ENCODE results near the gene PCDHGA1.
A peak's percentile ranks its signal among the peaks of the same experiment; 100 is the strongest.

The PCDHGA1 gene

GRCh38 chr5:141523991-141524390, 193.7 kb downstream of the PCDHGA1 start:
- TF ChIP-seq CTCF (IDR thresholded peaks at IDR 0.05; ENCODE audit: insufficient read depth, low read length, poor library complexity, severe bottlenecking) (no peak), EZH2phosphoT487 (conservative IDR thresholded peaks at IDR 0.05; ENCODE audit: low read length) (no peak)
- no peaks in the 10 kb centered on the region for H4K20me1 ChIP-seq (ENCODE audit: low read depth, low read length)
- peaks cover 58% of the 10 kb centered on the region for H3K79me2 ChIP-seq (ENCODE audit: insufficient read depth, low read length)
- H2AFZ ChIP-seq (ENCODE audit: low read depth, low read length, severe bottlenecking): no peak overlapping the region
- peak overlapping the region; percentile 86 for H3K9ac ChIP-seq (ENCODE audit: low read length)
- peak overlapping the region; percentile 94 for H3K4me2 ChIP-seq (ENCODE audit: low read depth, low read length, poor library complexity, severe bottlenecking)
- H3K4me3 ChIP-seq (ENCODE audit: insufficient read depth, low read length, poor library complexity, severe bottlenecking): peak overlapping the region; percentile 6
- peaks cover 45% of the 10 kb centered on the region for H3K36me3 ChIP-seq (ENCODE audit: low read length)
- no peaks in the 10 kb centered on the region for H3K9me3 ChIP-seq (ENCODE audit: insufficient read depth, low read length)
- H3F3A ChIP-seq (ENCODE audit: insufficient read depth): peaks cover 60% of the 10 kb centered on the region
- peak overlapping the region; percentile 99 for H3K27ac ChIP-seq (ENCODE audit: low read depth, low read length)
- H3K27me3 ChIP-seq (ENCODE audit: low read length): no peaks in the 10 kb centered on the region
- no peaks in the 10 kb centered on the region for H3K9me2 ChIP-seq (replicated peaks; ENCODE audit: insufficient read depth, low read length)

GRCh38 chr5:141524604-141525597, 194.6 kb downstream of the PCDHGA1 start:
- peak overlapping the region; percentile 99 for H3K27ac ChIP-seq (ENCODE audit: low read depth, low read length)
- peaks cover 45% of the 10 kb centered on the region for H3K36me3 ChIP-seq (ENCODE audit: low read length)
- H2AFZ ChIP-seq (ENCODE audit: low read depth, low read length, severe bottlenecking): no peak overlapping the region
- H3K9me3 ChIP-seq (ENCODE audit: insufficient read depth, low read length): no peaks in the 10 kb centered on the region
- H3K27me3 ChIP-seq (ENCODE audit: low read length): no peaks in the 10 kb centered on the region
- H3K9me2 ChIP-seq (replicated peaks; ENCODE audit: insufficient read depth, low read length): no peaks in the 10 kb centered on the region
- H3K9ac ChIP-seq (ENCODE audit: low read length): peak overlapping the region; percentile 86
- peak overlapping the region; percentile 24 for H3K4me3 ChIP-seq (ENCODE audit: insufficient read depth, low read length, poor library complexity, severe bottlenecking)
- peak overlapping the region; percentile 94 for H3K4me2 ChIP-seq (ENCODE audit: low read depth, low read length, poor library complexity, severe bottlenecking)
- peaks cover 64% of the 10 kb centered on the region for H3K79me2 ChIP-seq (ENCODE audit: insufficient read depth, low read length)
- H4K20me1 ChIP-seq (ENCODE audit: low read depth, low read length): no peaks in the 10 kb centered on the region
- no peak for TF ChIP-seq EZH2phosphoT487 (conservative IDR thresholded peaks at IDR 0.05; ENCODE audit: low read length)
- TF ChIP-seq CTCF (IDR thresholded peaks at IDR 0.05; ENCODE audit: insufficient read depth, low read length, poor library complexity, severe bottlenecking): peak; percentile 100
- H3F3A ChIP-seq (ENCODE audit: insufficient read depth): peaks cover 58% of the 10 kb centered on the region

GRCh38 chr5:141525653-141526052, 195.3 kb downstream of the PCDHGA1 start:
- no peaks in the 10 kb centered on the region for H3K9me2 ChIP-seq (replicated peaks; ENCODE audit: insufficient read depth, low read length)
- no peaks in the 10 kb centered on the region for H3K9me3 ChIP-seq (ENCODE audit: insufficient read depth, low read length)
- no peak for TF ChIP-seq CTCF (IDR thresholded peaks at IDR 0.05; ENCODE audit: insufficient read depth, low read length, poor library complexity, severe bottlenecking)
- TF ChIP-seq EZH2phosphoT487 (conservative IDR thresholded peaks at IDR 0.05; ENCODE audit: low read length): no peak
- H3K4me3 ChIP-seq (ENCODE audit: insufficient read depth, low read length, poor library complexity, severe bottlenecking): peak overlapping the region; percentile 24
- H3K36me3 ChIP-seq (ENCODE audit: low read length): peaks cover 45% of the 10 kb centered on the region
- peak overlapping the region; percentile 86 for H3K9ac ChIP-seq (ENCODE audit: low read length)
- no peaks in the 10 kb centered on the region for H4K20me1 ChIP-seq (ENCODE audit: low read depth, low read length)
- peak overlapping the region; percentile 94 for H3K4me2 ChIP-seq (ENCODE audit: low read depth, low read length, poor library complexity, severe bottlenecking)
- no peak overlapping the region for H2AFZ ChIP-seq (ENCODE audit: low read depth, low read length, severe bottlenecking)
- H3F3A ChIP-seq (ENCODE audit: insufficient read depth): peaks cover 62% of the 10 kb centered on the region
- H3K27me3 ChIP-seq (ENCODE audit: low read length): no peaks in the 10 kb centered on the region
- peaks cover 64% of the 10 kb centered on the region for H3K79me2 ChIP-seq (ENCODE audit: insufficient read depth, low read length)
- peak overlapping the region; percentile 99 for H3K27ac ChIP-seq (ENCODE audit: low read depth, low read length)

Data from SU-DHL-6 (cell line).